GM12891 (cell line): ENCODE results near the gene TMEM242.

Experiments
- PAX5 ChIP-seq: IDR thresholded peaks from 2 replicates; pipeline ENCODE4 v1.6.1; 2011; ENCODE audit warnings: low read length, moderate library complexity, mild to moderate bottlenecking; ENCODE audit not compliant: insufficient read depth, severe bottlenecking
- POLR2A ChIP-seq: IDR thresholded peaks from 2 replicates; pipeline ENCODE4 v1.6.1; 2011; ENCODE audit warnings: low read depth, low read length, control low read depth

GRCh38 chr6:157328108-157328692 is 4.9 kb upstream of the TMEM242 start:
- TF ChIP-seq POLR2A, result no peak
- no peak for TF ChIP-seq PAX5
